MCF 10A (cell line): Measurements from ENCODE around the gene ARID5B. TPM values are rescaled to one million over a fixed set of nuclear protein-coding genes. Genes with fewer than 3 reads are reported as not detected.

Experiments used
- BruUV-seq: library from RNA; stranded (reverse); fragments of 400-500 nt; replicated peaks from 2 replicates; lab custom pipeline; 2021; lab: Mats Ljungman, UMichigan
- CTCF ChIA-PET: fragments of 300-600 bp; sonication (Branson Sonifier 250); formaldehyde crosslinking; extraction: SDS; loops from one replicate; lab custom pipeline; 2021; ENCODE audit warnings: antibody characterized with exemption, inconsistent platforms; lab: Yijun Ruan, JAX
- POLR2A ChIA-PET: fragments of 300-600, 350-650 bp; sonication (Branson Sonifier 250); formaldehyde crosslinking; extraction: SDS; loops from one replicate; lab custom pipeline; 2020; ENCODE audit warnings: antibody characterized with exemption, inconsistent platforms; lab: Yijun Ruan, JAX
- DNase-seq: peaks from one replicate; pipeline ENCODE4 v3.0.0-alpha.2; 2018; ENCODE audit not compliant: unreplicated experiment
- H3K27ac Mint-ChIP-seq: one replicate; pipeline ENCODE4 v1.8.0; 2022; ENCODE audit warnings: mild to moderate bottlenecking, low read depth, mixed read lengths; ENCODE audit not compliant: unreplicated experiment
- H3K27me3 Mint-ChIP-seq: one replicate; pipeline ENCODE4 v1.8.0; 2022; ENCODE audit warnings: mixed read lengths; ENCODE audit not compliant: insufficient read depth, unreplicated experiment
- H3K36me3 Mint-ChIP-seq: one replicate; pipeline ENCODE4 v1.8.0; 2022; ENCODE audit warnings: mild to moderate bottlenecking, moderate library complexity, mixed read lengths; ENCODE audit not compliant: insufficient read depth, unreplicated experiment
- H3K4me1 Mint-ChIP-seq: one replicate; pipeline ENCODE4 v1.8.0; 2022; ENCODE audit warnings: mixed read lengths; ENCODE audit not compliant: insufficient read depth, unreplicated experiment
- H3K4me3 Mint-ChIP-seq: one replicate; pipeline ENCODE4 v1.8.0; 2022; ENCODE audit warnings: mild to moderate bottlenecking, moderate library complexity, mixed read lengths; ENCODE audit not compliant: unreplicated experiment
- H3K9me3 Mint-ChIP-seq: one replicate; pipeline ENCODE4 v1.8.0; 2022; ENCODE audit warnings: mixed read lengths; ENCODE audit not compliant: unreplicated experiment
- intact Hi-C: fragments of 100-400 bp; cut with micrococcal nuclease; formaldehyde crosslinking; loops from 2 replicates; pipeline ENCODE4 v1.14.1; 2022
- total RNA-seq: library from RNA; stranded (reverse); gene quantifications from 2 replicates; pipeline ENCODE4 v1.2.3, GENCODE V29; 2022
- TF ChIP-seq, protein P1 (sequence below): fragments of 200-600 bp; IDR thresholded peaks from one replicate; pipeline ENCODE4 v1.8.0; 2022; ENCODE audit warnings: antibody characterized with exemption, mild to moderate bottlenecking; ENCODE audit not compliant: unreplicated experiment

The ARID5B gene
- total RNA-seq, 1 experiment from 2014 or later: 12.2 TPM

- POLR2A ChIA-PET: interaction anchor here (0.6 kb wide), 1 partner anchor 149 kb away, joined by 3 read pairs; no protein-coding TSS in a partner anchor
- H3K27ac Mint-ChIP-seq: no peak overlapping the region
- intact Hi-C loops: no loop called here
- peaks cover 7% of the 10 kb centered on the region for H3K4me1 Mint-ChIP-seq
- peaks cover 5% of the 10 kb centered on the region for H3K36me3 Mint-ChIP-seq
- H3K9me3 Mint-ChIP-seq: no peaks in the 10 kb centered on the region
- CTCF ChIA-PET: interaction anchor here (0.5 to 1.4 kb wide), 5 partner anchors 9 to 1212 kb away, joined by 3 to 4 read pairs (median 3); no protein-coding TSS in a partner anchor
- TF ChIP-seq, protein P1, sequence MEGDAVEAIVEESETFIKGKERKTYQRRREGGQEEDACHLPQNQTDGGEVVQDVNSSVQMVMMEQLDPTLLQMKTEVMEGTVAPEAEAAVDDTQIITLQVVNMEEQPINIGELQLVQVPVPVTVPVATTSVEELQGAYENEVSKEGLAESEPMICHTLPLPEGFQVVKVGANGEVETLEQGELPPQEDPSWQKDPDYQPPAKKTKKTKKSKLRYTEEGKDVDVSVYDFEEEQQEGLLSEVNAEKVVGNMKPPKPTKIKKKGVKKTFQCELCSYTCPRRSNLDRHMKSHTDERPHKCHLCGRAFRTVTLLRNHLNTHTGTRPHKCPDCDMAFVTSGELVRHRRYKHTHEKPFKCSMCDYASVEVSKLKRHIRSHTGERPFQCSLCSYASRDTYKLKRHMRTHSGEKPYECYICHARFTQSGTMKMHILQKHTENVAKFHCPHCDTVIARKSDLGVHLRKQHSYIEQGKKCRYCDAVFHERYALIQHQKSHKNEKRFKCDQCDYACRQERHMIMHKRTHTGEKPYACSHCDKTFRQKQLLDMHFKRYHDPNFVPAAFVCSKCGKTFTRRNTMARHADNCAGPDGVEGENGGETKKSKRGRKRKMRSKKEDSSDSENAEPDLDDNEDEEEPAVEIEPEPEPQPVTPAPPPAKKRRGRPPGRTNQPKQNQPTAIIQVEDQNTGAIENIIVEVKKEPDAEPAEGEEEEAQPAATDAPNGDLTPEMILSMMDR: no peak
- BruUV-seq: no TSS peak
- no peak for DNase-seq
- H3K4me3 Mint-ChIP-seq: no peak overlapping the region
- no peaks in the 10 kb centered on the region for H3K27me3 Mint-ChIP-seq
Measured at GRCh38 chr10:61986382-61986781, 84.9 kb downstream of the ARID5B start.

GRCh38 chr10:61986788-61987492, 85.4 kb downstream of the ARID5B start:
- H3K4me1 Mint-ChIP-seq: peaks cover 8% of the 10 kb centered on the region
- no peak overlapping the region for H3K4me3 Mint-ChIP-seq
- intact Hi-C loops: no loop called here

GRCh38 chr10:61987537-61987936, 86.0 kb downstream of the ARID5B start:
- intact Hi-C loops: no loop called here
- Mint-ChIP-seq H3K4me1 (peaks cover 14% of the 10 kb centered on the region), H3K9me3 (no peaks in the 10 kb centered on the region), H3K4me3 (no peak overlapping the region), H3K27ac (peak overlapping the region; percentile 66), H3K36me3 (peaks cover 5% of the 10 kb centered on the region), H3K27me3 (no peaks in the 10 kb centered on the region)
- ChIA-PET POLR2A (interaction anchor here (0.7 to 1.9 kb wide), 5 partner anchors 12 to 88 kb away, joined by 3 to 6 read pairs (median 3); no protein-coding TSS in a partner anchor), CTCF (interaction anchor here (0.5 to 1.1 kb wide), 4 partner anchors 38 to 277 kb away, joined by 3 to 4 read pairs (median 4); no protein-coding TSS in a partner anchor)
- DNase-seq: no peak
- TF ChIP-seq, protein P1: no peak
- no TSS peak for BruUV-seq

More at GRCh38 chr10:61986788-61987492, 85.4 kb downstream of the ARID5B start:
- TF ChIP-seq, protein P1: no peak
- CTCF ChIA-PET: interaction anchor here (1.4 kb wide), 2 partner anchors 10 to 84 kb away, joined by 3 to 4 read pairs; no protein-coding TSS in a partner anchor
- peaks cover 5% of the 10 kb centered on the region for H3K36me3 Mint-ChIP-seq
- no TSS peak for BruUV-seq
- no peak overlapping the region for H3K27ac Mint-ChIP-seq
- POLR2A ChIA-PET: interaction anchor here (1.7 to 1.9 kb wide), 2 partner anchors 12 to 84 kb away, joined by 3 to 6 read pairs; no protein-coding TSS in a partner anchor
- no peak for DNase-seq
- no peaks in the 10 kb centered on the region for H3K27me3 Mint-ChIP-seq
- H3K9me3 Mint-ChIP-seq: no peaks in the 10 kb centered on the region

DNA sequence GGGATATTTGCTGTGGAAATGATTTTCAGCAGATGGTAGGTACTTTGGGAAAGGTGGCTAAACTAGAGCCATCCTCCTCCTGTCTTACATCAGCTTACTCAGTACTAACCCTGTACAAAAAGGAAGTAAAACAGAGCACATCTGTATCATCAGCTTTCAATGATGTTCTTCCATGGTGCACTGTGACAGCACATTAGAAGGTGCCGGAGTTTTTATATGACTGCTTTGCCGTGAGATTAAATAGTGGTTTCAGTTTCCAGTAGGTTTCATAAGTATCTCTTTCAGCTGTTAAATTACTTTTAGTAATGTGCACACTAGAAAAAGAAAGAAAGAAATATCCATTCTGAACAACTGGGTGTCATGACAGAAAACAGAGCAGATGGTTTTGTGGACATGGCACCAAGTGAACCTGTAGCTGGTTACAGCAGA, 86.5 kb downstream of the ARID5B start:
- no peaks in the 10 kb centered on the region for H3K9me3 Mint-ChIP-seq
- H3K4me1 Mint-ChIP-seq: peaks cover 18% of the 10 kb centered on the region
- intact Hi-C loops: no loop called here
- DNase-seq: no peak
- peak overlapping the region; percentile 66 for H3K27ac Mint-ChIP-seq
- no peaks in the 10 kb centered on the region for H3K27me3 Mint-ChIP-seq
- H3K4me3 Mint-ChIP-seq: no peak overlapping the region
- POLR2A ChIA-PET: interaction anchor here (0.5 to 1.9 kb wide), 7 partner anchors 13 to 107 kb away, joined by 3 to 6 read pairs (median 3); no protein-coding TSS in a partner anchor
- TF ChIP-seq, protein P1: no peak
- CTCF ChIA-PET: interaction anchor here (0.5 to 1.5 kb wide), 5 partner anchors 15 to 277 kb away, joined by 3 to 4 read pairs (median 3); no protein-coding TSS in a partner anchor
- no TSS peak for BruUV-seq
- H3K36me3 Mint-ChIP-seq: peaks cover 5% of the 10 kb centered on the region
